ENCODE measurements around the gene NQO2.

GRCh38 chr6:2976571-2977085, 23.1 kb upstream of the NQO2 start:
- no peak for TF ChIP-seq REST (IDR thresholded peaks at IDR 0.05; ENCODE audit: insufficient read depth in 1 of 2, low read depth in 2 of 2, low read length in 2 of 2)
- no peak for TF ChIP-seq SIN3A (IDR thresholded peaks at IDR 0.05; ENCODE audit: borderline replicate concordance, insufficient read depth, low read length)
- TF ChIP-seq TAF1 (IDR thresholded peaks at IDR 0.05; ENCODE audit: borderline replicate concordance, insufficient read depth, low read length): no peak

Measured in PFSK-1 (cell line).